GM12892 (cell line): ENCODE results near the gene FEM1B.

Source experiments
- POLR2A ChIP-seq: IDR thresholded peaks from 2 replicates; pipeline ENCODE4 v1.6.1; 2011; ENCODE audit warnings: low read depth, low read length, control low read depth
- TAF1 ChIP-seq: IDR thresholded peaks from 2 replicates; pipeline ENCODE4 v1.6.1; 2011; ENCODE audit warnings: low read depth, mild to moderate bottlenecking, control low read depth, low read length, borderline replicate concordance

GRCh38 chr15:68295014-68295805 lies 17.7 kb downstream of the FEM1B start:
- TF ChIP-seq POLR2A (no peak), TAF1 (no peak)
